Activated CD4-positive, CD25-positive, alpha-beta regulatory T cell treated with anti-CD3 and anti-CD28 coated beads, Interleukin-2, amount 50 U/mL, for 72 hours (primary cell): ENCODE results near the gene DDX60.
"Not testable (repeated sequence)": the region's sequence is repeated elsewhere in the genome, so short reads cannot be mapped to it uniquely, and the experiment has no call there.

Experiments
- DNase-seq: peaks from one replicate; pipeline ENCODE4 v3.0.0; 2021

Gene DDX60, protein sequence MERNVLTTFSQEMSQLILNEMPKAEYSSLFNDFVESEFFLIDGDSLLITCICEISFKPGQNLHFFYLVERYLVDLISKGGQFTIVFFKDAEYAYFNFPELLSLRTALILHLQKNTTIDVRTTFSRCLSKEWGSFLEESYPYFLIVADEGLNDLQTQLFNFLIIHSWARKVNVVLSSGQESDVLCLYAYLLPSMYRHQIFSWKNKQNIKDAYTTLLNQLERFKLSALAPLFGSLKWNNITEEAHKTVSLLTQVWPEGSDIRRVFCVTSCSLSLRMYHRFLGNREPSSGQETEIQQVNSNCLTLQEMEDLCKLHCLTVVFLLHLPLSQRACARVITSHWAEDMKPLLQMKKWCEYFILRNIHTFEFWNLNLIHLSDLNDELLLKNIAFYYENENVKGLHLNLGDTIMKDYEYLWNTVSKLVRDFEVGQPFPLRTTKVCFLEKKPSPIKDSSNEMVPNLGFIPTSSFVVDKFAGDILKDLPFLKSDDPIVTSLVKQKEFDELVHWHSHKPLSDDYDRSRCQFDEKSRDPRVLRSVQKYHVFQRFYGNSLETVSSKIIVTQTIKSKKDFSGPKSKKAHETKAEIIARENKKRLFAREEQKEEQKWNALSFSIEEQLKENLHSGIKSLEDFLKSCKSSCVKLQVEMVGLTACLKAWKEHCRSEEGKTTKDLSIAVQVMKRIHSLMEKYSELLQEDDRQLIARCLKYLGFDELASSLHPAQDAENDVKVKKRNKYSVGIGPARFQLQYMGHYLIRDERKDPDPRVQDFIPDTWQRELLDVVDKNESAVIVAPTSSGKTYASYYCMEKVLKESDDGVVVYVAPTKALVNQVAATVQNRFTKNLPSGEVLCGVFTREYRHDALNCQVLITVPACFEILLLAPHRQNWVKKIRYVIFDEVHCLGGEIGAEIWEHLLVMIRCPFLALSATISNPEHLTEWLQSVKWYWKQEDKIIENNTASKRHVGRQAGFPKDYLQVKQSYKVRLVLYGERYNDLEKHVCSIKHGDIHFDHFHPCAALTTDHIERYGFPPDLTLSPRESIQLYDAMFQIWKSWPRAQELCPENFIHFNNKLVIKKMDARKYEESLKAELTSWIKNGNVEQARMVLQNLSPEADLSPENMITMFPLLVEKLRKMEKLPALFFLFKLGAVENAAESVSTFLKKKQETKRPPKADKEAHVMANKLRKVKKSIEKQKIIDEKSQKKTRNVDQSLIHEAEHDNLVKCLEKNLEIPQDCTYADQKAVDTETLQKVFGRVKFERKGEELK (N-terminal part only)

DNA sequence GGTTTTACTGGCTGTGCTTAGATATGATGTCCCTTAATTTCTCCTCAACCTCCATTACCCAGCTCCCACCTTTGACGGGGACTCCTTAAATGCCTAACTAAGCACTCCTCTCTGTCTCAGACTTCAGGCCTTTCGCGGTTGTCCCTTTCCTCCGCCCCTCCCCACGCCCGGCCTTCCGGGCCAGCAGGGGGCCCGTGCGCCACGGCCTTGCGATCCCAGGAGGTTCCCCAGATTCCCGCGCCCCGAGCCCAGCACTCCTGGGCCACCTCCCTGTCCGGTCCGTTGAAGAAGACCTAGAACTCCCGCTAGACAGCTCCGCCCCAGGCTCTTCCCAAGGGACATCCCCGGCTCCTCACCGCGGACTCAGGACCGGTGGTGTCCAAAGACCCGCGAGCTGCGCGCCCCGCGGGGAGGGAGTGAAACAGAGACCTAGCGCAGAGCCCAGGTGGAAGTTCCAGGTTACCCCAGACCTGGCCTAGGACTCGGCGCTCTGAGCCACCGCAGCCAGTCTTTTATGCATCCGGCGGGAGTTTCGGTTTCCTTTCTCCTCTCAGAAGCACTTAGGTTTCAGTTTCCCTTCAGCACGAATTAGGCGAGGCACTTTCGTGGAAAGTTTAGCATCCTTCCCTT lies at the start of gene DDX60:
DDX60 (minus strand) TSS at position 487 of the 630 bp plus-strand sequence. CDS start 7,493 bp downstream, outside the sequence.
- peak; percentile 75 for DNase-seq

GRCh38 chr4:168367065-168367464 lies 48.5 kb upstream of the DDX60 start:
- DNase-seq, result no peak

- no peak for DNase-seq
These were observed 43.5 kb upstream of the DDX60 start for GRCh38 chr4:168362025-168362401.

- DNase-seq, result no peak
These were observed 42.9 kb upstream of the DDX60 start for GRCh38 chr4:168361365-168362024.

- no peak for DNase-seq
These were observed 41.7 kb upstream of the DDX60 start for GRCh38 chr4:168360271-168360670.

DNA sequence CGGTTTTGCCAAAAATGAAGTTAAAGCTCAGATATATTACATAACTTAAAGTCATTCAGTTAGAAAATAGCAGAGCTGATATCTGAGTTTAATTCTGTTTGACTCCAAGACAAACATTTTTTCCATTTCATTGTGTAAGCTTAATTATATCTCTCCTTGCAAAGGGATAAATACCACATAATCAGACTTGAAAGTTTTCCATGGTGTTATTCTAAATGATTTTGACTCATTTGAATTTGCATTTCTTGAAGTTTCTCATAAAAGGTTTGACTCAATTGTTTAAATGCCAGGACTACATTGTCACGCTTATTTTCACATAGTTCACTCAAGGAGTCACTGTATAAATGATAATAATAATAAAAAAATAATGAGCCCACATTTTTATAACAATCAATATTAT lies 39.4 kb upstream of the DDX60 start:
- DNase-seq, result no peak

DNA sequence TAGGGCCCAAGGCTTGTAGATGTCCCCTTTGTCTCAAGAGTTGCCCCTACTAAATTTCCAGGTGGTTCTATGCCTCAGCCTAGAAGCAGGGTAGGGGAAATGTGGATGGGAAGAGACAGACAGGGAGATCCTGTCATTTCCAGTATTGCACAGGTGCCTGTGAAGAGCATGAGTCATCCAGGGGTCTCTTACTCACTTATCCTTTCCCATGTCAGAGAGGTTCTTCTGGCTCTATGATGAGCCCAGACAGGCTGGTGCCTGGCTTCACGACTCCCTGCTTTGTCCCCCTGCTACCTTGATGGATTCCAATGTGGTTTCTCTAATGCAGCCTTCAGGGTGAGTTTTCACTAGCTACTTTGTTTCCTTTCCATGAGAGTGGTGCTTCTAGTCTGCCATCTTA lies 35.2 kb upstream of the DDX60 start:
- DNase-seq, result no peak

DNA sequence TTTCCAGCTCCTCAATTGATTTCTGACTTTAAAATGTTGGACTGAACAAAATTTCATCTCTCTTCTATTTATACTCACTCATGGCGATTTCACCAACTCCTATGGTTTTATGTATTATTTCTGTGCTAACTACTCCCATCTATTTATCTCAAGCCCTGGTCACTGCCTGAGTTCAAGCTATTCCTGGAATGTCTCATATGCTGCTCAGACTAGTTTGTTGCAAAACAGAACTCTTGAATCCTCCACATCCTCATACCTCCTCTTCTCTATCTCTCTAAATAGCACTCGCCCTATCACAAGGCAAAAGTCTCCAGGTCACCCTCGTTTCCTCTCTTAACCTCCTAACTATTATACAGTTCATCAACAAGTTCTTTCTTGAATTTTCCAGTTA lies 19.0 kb upstream of the DDX60 start:
- no peak for DNase-seq

DNA sequence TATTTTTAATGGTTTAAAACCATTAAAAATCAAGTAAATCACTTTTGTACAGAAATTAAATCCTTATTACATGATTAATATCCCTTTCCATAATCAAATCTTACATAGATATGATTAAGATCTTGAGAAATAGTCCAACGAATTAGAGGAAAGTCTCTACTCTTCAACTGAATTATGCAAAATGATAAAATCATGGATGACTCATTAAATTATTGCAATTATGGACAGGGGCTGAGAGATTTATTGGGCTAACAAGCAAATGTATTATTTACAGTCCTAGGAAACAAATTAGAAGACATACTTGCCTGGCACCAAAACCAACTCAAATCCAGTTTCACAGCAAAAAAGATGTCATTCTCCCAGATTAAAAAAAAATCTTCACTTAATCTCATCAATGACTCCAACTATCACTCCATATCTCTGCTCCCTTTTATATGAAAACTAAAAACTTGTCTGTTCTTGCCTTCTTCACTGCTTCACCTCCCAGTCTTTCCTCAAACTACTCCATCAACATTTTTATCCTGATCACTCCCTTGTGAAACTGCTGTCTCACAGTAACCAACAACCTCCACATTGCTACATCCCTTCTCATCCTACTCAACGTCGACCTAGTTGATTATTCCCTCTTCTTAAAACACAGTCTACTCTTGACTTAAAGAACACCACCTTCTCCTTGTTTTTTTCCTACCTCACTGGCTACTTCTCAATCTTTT lies 18.4 kb upstream of the DDX60 start:
- DNase-seq, result no peak

GRCh38 chr4:168335621-168336020 lies 17.1 kb upstream of the DDX60 start:
- DNase-seq, result no peak

DNA sequence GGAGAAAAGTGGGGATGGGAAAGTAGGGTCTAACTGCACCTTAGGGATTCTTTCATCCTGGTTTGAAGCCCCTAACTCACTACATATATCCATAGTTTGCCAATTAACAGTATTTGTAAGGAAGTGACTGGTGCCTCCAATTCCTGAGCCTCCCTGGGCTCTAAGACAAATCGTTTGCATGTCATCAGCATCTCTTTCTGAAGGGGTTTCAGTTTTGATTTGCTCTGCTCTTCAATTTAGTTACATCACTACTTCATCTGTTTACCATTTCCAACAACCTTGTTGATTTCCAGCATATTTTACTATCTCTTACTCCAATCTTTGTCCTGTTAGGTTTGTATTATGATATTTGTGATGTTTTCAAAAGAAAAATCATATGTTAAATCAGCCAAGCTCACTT lies 15.5 kb upstream of the DDX60 start:
- DNase-seq, result no peak

- not testable (repeated sequence) for DNase-seq
These were observed 12.0 kb upstream of the DDX60 start for GRCh38 chr4:168330575-168330974.

DNA sequence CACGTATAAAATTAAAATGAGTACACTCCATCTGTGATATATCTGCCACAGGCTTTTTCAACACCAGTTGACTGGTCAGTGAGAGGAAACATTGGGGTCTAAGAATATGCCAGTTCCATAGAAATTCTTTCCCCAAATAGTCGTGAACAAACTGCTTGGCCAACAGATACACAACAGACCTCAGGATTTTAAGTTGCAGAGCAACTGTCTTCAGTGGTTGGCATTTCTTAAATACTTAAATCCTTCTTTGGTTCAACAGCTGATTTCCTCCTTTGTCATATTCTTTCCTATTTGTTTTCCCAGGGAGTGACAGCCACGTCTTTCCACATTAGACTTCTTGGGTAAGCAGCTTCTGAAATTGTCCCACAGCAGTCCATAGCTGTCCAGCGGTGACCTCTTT lies 7.0 kb upstream of the DDX60 start:
- no peak for DNase-seq

GRCh38 chr4:168321006-168321405 lies 2.5 kb upstream of the DDX60 start:
- no peak for DNase-seq

GRCh38 chr4:168319486-168320019 lies 1.0 kb upstream of the DDX60 start:
- DNase-seq, result no peak

- DNase-seq, result no peak
These were observed 931 bp downstream of the DDX60 start for GRCh38 chr4:168317621-168318020.

DNA sequence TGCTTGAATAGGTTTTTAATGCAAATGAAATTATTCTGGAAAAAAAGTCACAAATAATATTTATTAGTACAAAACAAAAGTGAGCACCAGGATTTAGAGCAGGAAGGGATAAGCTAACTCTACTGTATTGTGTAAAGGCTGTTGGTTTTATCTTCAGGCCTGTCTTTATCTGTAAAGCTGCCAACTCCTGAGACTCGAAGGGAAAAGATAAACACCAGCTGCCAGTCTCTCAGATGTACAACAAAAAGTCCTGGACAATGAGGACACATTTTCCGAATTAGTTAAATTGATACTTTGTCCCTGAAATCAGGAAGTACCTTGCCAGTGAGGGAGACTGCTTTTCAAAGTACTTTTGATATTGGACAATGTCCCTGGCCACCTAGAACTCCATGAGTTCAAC lies 8.8 kb downstream of the DDX60 start:
- no peak for DNase-seq

- no peak for DNase-seq
These were observed 9.6 kb downstream of the DDX60 start for GRCh38 chr4:168308912-168309311.

DNA sequence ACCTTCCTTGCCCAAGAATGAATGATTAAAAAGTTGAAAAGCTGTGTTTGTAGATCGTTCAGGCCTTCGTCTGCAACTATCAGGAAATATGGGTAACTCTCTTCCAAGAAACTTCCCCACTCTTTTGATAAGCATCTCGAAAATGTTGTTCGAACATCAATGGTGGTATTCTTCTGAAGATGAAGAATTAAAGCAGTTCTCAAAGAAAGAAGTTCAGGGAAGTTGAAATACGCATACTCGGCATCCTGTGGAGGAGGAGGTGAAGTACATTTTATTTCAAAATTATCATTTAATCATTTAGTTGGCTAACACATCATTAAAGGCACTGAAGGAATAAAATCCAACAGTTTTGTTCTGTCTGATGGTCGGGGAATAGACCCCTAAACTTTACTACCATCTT lies 12.1 kb downstream of the DDX60 start:
- no peak for DNase-seq

DNA sequence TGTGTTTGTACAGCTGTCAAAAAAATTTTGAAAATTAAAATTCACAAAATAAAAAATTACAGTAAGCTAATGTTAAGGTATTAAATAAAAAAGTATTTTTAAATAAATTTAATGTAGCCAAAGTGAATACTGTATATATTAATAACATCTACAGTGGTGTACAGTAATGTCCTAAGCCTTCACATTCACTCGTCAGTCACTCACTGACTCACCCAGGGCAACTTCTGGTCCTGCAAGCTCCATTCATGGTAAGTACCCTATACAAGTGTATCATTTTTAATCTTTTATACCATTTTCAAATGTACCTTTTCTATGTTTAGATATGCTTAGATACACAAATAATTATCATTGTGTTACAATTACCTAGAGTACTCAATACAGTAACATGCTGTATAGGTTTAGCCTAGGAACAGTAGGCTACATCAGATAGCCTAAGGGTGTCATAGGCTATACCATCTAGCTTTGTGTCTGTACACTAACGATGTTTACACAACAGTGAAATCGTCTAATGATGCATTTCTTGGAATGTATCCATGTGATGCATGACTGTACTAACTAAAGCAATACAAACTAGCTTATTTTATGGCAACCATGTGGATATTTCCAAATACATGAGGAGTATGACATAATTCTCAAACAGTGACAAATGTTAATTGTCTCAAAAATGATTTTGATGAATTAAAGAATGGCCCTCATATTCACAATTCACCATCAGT lies 13.7 kb downstream of the DDX60 start:
- no peak for DNase-seq

GRCh38 chr4:168303430-168303829 lies 15.1 kb downstream of the DDX60 start:
- not testable (repeated sequence) for DNase-seq
